ENCODE results near the gene HSPA13. TPM values are rescaled to one million over a fixed set of nuclear protein-coding genes. Genes with fewer than 3 reads are reported as not detected.

Gene HSPA13
- total and polyA plus RNA-seq, 2 donors (not counting 3 experiments of a cell fraction or from before 2014, with no cell fraction given) = 11.5 to 40.4 TPM

GRCh38 chr21:14361958-14362357 lies 21.0 kb downstream of the HSPA13 start:
- Histone ChIP-seq H3K27me3 (ENCODE audit: control insufficient read depth in 2 of 2, insufficient read depth in 2 of 2, low read length in 2 of 2) (no peaks in the 10 kb centered on the region), H3K4me1 (ENCODE audit: control insufficient read depth, extremely low read depth, insufficient read depth, low read length) (no peaks in the 10 kb centered on the region), H3K79me2 (ENCODE audit: control insufficient read depth, insufficient read depth, low read length) (no peaks in the 10 kb centered on the region), H3K9me1 (replicated peaks; ENCODE audit: control insufficient read depth, extremely low read depth, insufficient read depth, low read length) (no peaks in the 10 kb centered on the region), H4K20me1 (replicated peaks; ENCODE audit: control insufficient read depth, extremely low read depth, insufficient read depth, low read length) (no peaks in the 10 kb centered on the region), H3K27ac (ENCODE audit: insufficient read depth, low read depth, low read length) (no peak overlapping the region), H3K4me3 (replicated peaks in 1 of 3; ENCODE audit: insufficient read depth in 1 of 3, low read depth in 1 of 3, low read length in 3 of 3) (no peak overlapping the region), H3K9ac (replicated peaks; ENCODE audit: extremely low read depth, insufficient read depth, low read length) (no peak overlapping the region), H2AFZ (ENCODE audit: low read depth, low read length) (no peak overlapping the region), H3K4me2 (ENCODE audit: insufficient read depth, low read length) (no peak overlapping the region), H3K9me3 (replicated peaks; ENCODE audit: control insufficient read depth, insufficient read depth, low read length) (no peaks in the 10 kb centered on the region), H3K36me3 (ENCODE audit: control insufficient read depth in 2 of 2, extremely low read depth in 1 of 2, insufficient read depth in 2 of 2, low read length in 2 of 2) (no peaks in the 10 kb centered on the region)
- DNase-seq (ENCODE audit: low read depth, low spot score) (peak; percentile 73), FAIRE-seq (no peak)
- POLR2A ChIA-PET = no interaction called here
- TF ChIP-seq CTCF (IDR thresholded peaks at IDR 0.05; ENCODE audit: extremely low read depth in 1 of 2, insufficient read depth in 1 of 2, low read depth in 1 of 2, low read length in 2 of 2) = no peak
- no peak for TF ChIP-seq POLR2A (IDR thresholded peaks at IDR 0.05; ENCODE audit: low read depth, low read length)
- no peak for TF ChIP-seq MYC (IDR thresholded peaks at IDR 0.05; ENCODE audit: low read depth, low read length)
- no peak for TF ChIP-seq POLR2AphosphoS5 (IDR thresholded peaks at IDR 0.05; ENCODE audit: insufficient read depth, low read depth, low read length)
- no peak for TF ChIP-seq MAX (IDR thresholded peaks at IDR 0.05; ENCODE audit: insufficient read depth, insufficient read length)
- no peak for TF ChIP-seq GATA2 (IDR thresholded peaks at IDR 0.05; ENCODE audit: insufficient read depth, insufficient read length, low read depth, low read length)
- no peak for TF ChIP-seq FOS (IDR thresholded peaks at IDR 0.05; ENCODE audit: borderline replicate concordance, insufficient read depth, low read length)
- no peak for TF ChIP-seq JUN (IDR thresholded peaks at IDR 0.05; ENCODE audit: borderline replicate concordance, insufficient read depth, insufficient read length, low read depth)
- TF ChIP-seq EZH2 (IDR thresholded peaks at IDR 0.05; ENCODE audit: borderline replicate concordance, low read depth, low read length, severe bottlenecking) = no peak
- BruUV-seq (replicated peaks) = no TSS peak
- intact Hi-C loops (cut with micrococcal nuclease) = no loop called here
- CTCF ChIA-PET = no interaction called here
- dilution Hi-C loops (cut with MboI; ENCODE audit: extremely low pct_ligation_motif_present, low sequenced_read_pairs) = no loop called here
